K562 (cell line): ENCODE measurements around the gene OTOA.
"Not testable (repeated sequence)": the region's sequence is repeated elsewhere in the genome, so short reads cannot be mapped to it uniquely, and the experiment has no call there.

Source experiments
- CTCF ChIP-seq, 3 experiments: IDR thresholded peaks in 2 of 3; conservative IDR thresholded peaks in 1 of 3; 2 replicates each; pipeline ENCODE4 v1.5.1; 2011 to 2012; ENCODE audit warnings: low read length in 3 of 3, mild to moderate bottlenecking in 3 of 3, control low read depth in 2 of 3, improper control_type of control experiment in 1 of 3, inconsistent platforms in 1 of 3, low read depth in 1 of 3, mixed read lengths in 1 of 3, moderate library complexity in 1 of 3; ENCODE audit not compliant: insufficient read depth in 2 of 3
- FOXA3 ChIP-seq, 2 experiments: fragments of 450-650 bp in 1 of 2; sonication (generic) in 1 of 2; formaldehyde crosslinking; IDR thresholded peaks in 1 of 2; conservative IDR thresholded peaks in 1 of 2; 2 replicates each; pipeline versions ENCODE4 v1.4.0 to v1.8.0; 2020 to 2022; ENCODE audit warnings: mild to moderate bottlenecking in 2 of 2, missing genetic modification reagents in 1 of 2
- NR0B1 ChIP-seq: fragments of 450-650 bp; IDR thresholded peaks from one replicate; pipeline ENCODE4 v1.6.1; 2018; ENCODE audit warnings: mild to moderate bottlenecking, moderate library complexity; ENCODE audit not compliant: partially characterized antibody

- not testable (repeated sequence) for TF ChIP-seq NR0B1; CTCF (IDR thresholded peaks at IDR 0.05 in 2 of 3, conservative IDR thresholded peaks at IDR 0.05 in 1 of 3; ENCODE audit: insufficient read depth in 2 of 3, low read depth in 1 of 3, low read length in 3 of 3); FOXA3 (CRISPR knock-in tag; conservative IDR thresholded peaks at IDR 0.05 in 1 of 2, IDR thresholded peaks at IDR 0.05 in 1 of 2)
Measured at GRCh38 chr16:21714369-21714618, 50.5 kb downstream of the OTOA start.
